Hematopoietic multipotent progenitor cell treated with erythropoietin and hydrocortisone succinate and interleukin-3 and kit ligand, for 17 days (in vitro differentiated cells): ENCODE measurements around the gene MPHOSPH9.
"Not testable (repeated sequence)": the region's sequence is repeated elsewhere in the genome, so short reads cannot be mapped to it uniquely, and the experiment has no call there.

Experiments used
- DNase-seq: peaks from one replicate; pipeline ENCODE4 v3.0.0-alpha.2; 2015; ENCODE audit warnings: low spot score

The MPHOSPH9 gene

DNA sequence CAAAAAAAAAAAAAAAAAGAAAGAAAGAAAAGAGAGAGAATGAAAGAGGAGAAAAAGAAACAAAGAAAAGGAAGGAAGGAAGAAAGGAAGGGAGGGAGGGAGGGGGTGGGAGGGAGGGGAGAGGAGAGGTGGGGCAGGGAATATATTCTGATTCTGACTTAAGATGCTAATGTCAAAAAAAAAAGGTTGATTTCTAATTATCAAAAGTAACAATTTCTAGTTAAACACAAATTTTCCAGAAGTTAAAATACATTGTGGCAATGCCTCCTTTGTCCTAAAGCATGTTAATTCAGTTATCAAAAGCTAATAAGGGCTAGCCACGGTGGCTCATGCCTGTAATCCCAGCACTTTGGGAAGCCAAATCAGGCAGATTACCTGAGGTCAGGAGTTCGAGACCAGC, 7.5 kb downstream of the MPHOSPH9 start:
- DNase-seq: no peak

DNA sequence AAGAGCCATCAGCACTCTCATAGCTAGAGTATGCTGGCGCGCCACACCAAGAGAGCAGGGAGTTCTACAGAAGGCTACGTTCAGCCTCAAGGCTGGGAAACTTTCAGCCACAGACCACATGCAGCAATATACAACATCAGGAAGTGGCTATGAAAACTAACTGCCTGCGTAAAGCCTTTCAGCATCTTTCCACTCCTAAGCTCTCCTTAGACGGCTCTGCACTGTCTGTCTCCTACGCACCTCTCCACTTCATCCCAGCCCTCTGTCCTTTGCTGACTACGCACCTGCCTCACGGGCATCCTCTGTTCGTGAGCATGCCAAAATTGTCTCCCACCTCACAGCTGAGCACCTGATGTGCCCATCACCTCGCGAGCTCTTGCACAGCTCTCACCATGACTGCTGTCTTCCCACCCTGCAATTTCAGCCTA, 9.7 kb downstream of the MPHOSPH9 start:
- DNase-seq: no peak

DNA sequence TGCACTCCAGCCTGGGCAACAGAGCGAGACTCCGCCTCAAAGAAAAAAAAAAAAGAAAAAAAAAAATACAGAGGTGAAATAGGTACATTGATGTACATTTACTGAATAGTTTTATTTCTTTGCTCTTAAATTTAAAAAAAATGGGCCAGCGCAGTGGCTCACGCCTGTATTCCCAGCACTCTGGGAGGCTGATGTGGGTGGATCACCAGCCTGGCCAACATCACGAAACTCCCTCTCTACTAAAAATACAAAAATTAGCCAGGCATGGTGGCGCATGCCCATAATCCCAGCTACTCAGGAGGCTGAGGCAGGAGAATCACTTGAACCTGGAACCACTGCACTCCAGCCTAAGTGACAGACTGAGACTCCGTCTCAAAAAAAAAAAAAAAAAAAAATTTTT, 25.1 kb downstream of the MPHOSPH9 start:
- DNase-seq: not testable (repeated sequence)

DNA sequence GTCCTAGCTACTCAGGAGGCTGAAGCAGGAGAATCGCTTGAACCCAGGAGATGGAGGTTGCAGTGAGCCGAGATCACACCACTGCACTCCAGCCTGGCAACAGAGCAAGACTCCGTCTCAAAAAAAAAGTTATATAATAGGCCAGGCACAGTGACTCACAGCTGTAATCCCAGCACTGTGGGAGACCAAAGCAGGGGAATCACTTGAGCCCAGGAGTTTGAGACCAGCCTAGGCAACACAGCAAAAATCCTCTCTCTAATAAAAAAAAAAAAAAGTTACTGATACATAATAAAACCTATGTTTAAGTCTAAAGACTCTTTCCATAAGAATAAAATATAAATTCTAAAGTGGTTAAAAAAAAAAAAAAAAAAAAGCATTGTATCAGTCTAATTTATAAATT, 26.1 kb downstream of the MPHOSPH9 start:
- not testable (repeated sequence) for DNase-seq

DNA sequence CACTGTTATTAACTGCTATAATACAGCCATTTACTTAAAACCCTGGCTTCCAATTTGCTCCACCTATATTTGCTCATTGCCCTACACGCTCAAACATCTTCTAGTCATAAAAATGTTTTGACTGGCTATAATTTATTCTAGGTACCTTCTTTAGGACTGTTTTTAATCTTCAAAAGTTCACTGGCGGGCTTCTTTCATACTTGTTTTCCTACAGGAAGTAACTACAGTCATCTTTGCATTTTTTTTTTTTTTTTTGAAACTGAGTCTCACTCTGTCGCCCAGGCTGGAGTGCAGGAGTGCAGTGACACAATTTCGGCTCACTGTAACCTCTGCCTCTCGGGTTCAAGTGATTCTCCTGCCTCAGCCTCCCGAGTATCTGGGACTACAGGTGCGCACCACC, 32.5 kb downstream of the MPHOSPH9 start:
- DNase-seq: no peak

DNA sequence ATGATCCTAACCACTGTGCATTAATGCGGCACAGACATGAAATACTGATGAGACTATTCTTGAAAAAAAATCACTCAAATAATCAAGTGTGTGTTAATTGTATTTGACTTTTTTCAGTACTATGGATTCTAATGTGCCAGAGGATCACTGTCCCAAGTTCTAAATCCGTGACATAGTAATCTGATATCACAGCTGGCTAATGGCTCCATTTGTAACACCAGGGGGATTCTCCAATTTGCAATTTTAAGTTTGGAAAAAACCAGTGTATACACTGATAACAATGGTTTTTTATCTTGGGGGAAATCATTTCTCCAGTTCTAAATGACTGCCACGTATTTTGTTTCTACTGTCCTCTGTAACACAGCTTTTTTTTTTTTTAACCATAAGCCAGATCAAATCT, 33.0 kb downstream of the MPHOSPH9 start:
- DNase-seq: no peak

DNA sequence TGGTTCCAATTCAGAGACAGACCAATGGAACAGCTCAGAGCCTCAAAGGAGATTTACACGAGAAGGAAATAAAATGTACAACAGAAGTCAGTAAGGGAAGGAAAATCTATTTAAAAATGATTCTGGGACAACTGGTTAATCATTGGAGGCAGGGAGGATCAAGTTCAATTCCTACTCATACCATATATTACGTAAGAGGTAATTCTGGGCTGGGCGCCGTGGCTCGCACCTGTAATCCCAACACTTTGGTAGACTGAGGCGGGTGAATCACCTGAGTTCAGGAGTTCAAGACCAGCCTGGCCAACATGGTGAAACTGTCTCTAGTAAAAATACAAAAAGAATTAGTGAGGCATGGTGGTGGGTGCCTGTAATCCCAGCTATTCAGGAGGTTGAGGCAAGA, 45.3 kb downstream of the MPHOSPH9 start:
- DNase-seq: no peak

DNA sequence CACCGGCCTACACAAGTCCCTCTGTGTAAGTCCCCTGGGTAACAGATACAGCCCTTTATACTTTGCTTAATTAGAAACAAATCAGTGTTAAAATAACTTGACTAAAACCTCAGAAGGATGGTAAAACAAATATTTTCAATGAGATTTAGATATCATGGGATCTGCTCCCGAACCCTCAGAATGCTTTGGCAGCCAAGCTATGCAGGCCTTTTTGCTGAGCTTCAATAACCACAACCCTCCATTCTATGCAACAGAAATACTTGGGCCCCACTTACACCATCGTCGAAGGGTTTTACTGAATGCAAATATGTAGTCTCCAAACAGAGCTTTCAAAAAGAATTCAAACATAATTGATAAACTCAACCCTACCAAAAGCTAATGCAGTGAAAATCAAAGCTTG, 52.8 kb downstream of the MPHOSPH9 start:
- DNase-seq: no peak

DNA sequence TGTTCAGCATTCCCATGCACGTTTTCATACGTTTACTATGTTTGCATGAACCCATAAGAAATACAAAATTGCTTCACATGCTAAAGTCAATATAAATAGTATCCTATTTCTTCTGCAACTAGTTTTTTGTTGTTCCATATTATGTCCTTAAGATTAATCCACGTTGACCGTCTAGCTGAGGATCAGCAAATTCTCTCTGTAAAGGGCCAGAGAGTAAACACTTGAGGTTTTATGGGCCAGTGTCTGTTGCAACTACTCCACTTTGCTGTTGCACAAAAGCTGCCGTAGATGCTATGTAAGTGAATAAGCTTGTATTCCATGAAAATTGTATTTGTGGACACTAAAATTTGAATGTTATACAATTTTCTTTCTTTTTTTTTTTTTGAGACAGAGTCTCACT, 61.0 kb downstream of the MPHOSPH9 start:
- no peak for DNase-seq

DNA sequence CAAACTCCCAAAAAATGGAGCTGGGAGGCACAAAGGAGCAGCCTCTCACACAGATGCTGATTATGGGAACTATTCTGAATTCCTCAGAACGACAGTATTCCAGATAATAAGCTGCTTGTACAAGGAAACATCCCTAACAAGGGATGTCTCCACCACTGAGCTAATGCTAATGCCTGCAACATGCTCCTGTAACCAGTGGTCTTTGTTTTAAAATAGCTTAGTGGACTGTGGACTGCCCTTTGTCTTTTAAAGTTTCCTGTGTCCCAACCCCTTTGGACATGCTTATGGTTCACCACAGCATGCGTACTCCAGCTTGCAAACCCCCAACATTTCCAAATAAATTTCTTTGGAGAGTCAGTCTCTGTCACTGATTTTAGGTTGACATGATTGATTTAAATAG, 65.6 kb downstream of the MPHOSPH9 start:
- no peak for DNase-seq

DNA sequence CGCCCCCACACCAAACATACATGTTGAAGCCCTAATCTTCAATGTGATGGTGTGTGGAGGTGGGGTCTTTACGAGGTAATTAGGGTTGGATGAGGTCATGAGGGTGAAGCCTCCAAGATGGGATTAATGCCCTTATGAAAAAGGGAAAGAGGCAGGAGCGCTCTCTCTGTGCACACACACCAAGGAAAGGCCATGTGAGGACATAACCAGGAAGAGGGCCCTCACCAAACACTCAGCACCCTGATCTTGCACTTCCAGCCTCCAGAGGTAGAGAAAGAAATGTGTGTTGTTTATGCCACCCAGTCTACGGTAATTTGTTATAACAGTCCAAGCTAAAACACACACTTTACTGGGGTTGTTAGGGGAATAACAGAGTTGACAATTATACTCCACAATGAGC, 67.4 kb downstream of the MPHOSPH9 start:
- DNase-seq: no peak

DNA sequence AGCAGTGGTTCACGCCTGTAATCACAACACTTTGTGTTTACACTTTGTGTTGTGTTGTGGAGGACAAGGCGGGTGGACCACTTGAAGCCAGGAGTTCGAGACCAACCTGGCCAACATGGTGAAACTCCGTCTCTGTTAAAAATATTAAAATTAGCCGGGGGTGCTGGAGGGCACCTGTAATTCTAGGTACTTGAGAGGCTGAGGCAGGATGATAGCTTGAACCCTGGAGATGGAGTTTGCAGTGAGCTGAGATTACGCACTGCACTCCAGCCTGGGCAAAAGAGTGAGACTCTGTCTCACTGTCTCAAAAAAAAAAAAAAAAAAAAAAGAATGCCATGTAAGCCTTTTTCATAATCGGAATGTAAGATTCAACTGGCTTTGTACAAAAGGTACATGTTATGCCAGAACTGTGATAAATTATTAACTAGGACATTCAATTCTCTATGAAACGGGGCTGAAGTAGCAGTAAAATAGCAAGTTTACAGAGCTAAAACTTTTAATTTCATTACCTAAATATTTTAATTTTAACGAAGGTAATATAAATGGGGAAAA, 68.2 kb downstream of the MPHOSPH9 start:
- DNase-seq: no peak

DNA sequence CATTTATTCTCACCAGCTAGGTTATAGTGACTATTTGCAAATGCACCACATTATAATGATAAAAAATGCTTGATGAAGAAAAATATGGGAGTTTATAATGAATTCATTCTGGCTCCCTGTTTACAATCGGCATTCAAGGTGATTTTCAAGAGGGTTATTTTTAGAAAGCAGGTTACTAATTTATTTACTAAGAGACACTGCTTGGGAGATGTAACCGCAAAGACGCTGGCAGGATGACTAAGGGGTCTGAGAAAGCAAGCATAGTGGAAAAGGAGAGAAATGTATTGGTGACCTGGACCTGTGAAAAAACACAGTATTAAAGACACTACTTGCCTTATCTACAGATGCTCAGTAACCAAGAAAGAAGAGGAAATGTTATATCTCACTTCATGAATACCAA, 68.7 kb downstream of the MPHOSPH9 start:
- no peak for DNase-seq

DNA sequence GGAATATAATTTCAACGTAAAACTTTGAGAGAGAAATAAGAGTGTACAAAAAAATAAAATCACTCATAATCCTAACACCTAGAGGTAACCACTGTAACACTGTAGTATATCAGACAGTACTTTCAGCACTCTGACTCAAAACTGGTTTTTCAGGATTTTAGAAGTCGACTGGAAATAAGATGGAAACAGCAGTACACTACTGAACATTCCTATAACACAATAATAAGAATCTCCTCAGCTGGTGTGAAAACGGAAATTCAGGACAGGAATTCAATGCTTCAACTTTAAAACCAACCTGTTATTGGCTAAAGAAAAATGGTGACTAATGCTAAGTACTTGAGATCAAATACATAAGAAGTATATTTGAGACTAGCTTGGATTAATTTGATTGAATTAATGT, 69.7 kb downstream of the MPHOSPH9 start:
- DNase-seq: no peak

DNA sequence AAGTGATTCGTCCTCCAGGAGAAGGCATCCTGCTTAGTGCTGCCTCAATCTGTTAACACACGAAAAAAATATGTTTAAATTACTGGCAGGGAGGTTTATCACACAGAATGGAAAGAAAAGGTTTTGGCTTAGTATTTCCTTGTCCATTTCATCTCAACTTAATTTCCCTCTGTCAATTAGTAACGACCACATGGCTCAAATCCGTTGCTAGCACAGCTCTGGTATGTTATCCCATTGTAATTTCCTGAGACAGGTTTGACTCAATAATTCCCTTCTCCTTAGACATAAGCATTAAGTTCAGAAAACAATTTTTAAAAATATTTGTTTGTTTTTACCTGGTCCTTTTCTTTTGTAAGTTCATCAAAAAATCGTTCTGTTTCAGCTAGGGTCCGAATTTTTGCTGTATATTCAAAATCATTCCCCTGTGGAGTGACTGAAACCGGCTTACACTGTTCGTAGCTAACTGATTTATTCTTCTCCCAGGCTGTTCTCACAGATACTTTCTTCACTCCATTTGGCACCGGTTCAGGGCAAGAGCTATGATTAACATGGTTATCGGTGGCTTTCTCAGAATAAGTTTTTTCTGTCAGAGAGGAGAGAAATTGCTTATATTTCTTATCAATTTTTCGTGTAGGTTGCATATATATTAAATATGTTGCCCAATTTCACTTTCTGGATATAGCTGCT, 72.0 kb downstream of the MPHOSPH9 start:
- no peak for DNase-seq

DNA sequence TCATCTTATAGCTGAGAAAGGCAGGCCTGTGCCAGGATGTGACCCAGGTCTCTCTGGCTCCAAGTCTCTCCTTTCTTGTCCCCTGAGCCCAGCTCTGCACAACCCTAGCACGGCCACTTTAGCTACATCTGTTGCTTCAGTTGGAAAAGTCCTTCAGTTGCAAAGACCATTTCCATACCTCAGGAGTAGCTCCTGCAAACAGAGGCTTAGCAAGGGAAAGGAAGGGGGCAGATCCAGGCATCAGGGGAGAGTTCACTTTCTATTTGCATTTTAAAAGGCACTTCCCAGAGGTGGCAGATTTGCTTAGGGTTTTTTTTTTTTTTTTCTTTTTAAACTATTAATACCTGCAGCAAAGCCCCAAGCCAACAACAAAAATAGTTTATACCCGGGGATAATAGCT, 79.0 kb downstream of the MPHOSPH9 start:
- DNase-seq: no peak

DNA sequence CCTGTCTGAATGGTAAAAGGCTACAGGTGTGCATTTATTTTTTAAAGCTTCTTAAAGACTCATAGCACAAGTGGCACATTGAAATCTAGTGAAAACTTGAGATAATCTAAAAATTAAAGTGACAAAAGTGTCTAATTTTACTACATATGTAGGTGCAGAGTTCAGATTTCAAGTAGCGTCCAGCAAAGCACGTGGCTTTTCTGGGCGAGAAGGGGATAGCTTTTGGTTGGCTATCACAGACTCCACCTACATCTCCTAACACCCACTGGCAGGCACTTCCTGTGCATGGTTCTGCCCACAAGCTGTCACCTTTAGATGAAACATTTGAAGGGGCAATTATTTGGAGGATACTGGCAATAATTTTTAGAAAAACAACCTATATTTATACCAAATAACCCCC, 80.1 kb downstream of the MPHOSPH9 start:
- no peak for DNase-seq

DNA sequence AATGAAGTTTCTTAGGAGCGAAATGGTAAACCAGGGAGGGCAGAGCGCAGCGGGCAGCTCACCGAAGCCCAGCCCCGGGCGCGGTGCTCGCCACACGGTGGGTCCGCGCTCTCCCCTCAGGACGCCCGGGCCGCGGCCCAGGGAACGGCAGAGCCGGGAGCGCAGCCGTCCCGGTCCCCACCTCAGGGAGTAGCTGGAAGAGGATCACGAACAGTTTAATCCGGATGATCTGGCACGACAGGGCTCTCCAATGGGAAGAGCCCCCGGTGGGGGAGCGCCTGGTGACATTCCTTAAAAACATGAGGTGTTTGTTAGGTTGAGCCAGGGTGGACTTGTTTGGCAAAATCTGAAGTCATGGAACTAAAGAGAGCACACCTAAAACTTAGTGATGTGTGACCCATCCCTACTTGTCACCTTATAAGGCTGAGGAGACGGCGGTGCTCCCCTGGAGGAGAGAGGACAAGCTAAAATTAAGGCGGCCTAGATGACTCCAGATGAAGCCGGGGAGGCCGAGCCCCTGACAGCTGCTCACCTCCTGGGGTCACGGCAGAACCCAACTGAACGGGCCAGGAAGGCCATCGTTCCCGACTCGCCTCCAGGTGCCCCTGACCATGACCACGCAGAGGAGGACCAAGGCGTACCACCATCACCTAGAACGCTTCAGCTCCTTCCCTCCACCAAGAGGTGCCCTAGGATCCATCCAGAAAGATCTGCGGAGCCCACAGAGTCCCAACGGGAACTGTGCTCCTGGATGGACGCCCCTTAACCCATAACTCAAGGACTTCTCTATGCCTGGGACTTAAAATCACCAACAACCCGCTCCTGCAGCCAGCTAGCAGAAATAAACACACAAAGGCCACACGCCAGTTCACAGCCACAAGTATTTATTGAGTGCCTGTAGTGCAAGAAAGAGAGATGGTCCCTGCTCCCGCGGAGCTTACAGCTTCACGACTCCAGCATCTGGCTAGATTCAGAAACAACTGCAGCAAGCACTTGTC, 81.2 kb downstream of the MPHOSPH9 start:
- no peak for DNase-seq

DNA sequence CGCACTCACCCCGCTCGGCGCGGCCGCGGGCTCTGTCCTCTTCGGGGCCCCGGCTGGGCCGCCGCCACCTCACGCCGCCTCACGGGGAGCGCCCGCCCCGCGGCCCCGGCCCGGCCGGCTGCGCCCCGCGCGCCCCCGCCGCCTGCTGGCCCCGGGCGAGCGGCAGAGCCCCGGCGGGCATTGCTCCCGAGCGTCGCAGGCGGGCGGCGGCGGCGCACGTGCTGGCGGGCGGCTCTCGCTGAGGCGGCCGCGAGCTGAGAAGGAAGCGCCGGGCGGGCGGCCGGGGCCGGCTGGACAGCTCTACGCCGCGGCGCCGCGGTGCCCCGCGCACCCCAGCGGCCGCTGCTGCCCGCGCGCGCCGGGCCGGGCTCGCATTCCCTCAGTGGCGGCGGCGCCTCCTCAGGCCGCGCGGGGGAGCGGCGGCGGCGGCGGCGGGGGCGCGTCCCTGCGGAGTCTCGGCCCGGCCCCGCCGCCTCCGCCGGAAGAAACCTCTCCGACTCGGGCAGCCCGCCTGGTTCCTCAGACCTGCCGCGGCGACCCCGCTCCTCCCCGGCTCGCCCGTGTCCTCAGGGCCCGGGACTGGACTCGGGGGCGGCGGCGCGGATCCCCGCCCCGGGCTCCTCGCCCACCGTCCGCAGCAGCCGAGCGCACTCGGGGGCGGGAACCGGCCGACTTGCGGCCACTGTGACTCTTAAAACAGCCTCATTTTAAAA, 82.0 kb downstream of the MPHOSPH9 start, which contains the start of gene PITPNM2:
Gene PITPNM2, minus strand, starts transcription at position 347 of the 713 bp plus-strand sequence. CDS start 116,500 bp downstream, outside the sequence.
- DNase-seq: no peak

DNA sequence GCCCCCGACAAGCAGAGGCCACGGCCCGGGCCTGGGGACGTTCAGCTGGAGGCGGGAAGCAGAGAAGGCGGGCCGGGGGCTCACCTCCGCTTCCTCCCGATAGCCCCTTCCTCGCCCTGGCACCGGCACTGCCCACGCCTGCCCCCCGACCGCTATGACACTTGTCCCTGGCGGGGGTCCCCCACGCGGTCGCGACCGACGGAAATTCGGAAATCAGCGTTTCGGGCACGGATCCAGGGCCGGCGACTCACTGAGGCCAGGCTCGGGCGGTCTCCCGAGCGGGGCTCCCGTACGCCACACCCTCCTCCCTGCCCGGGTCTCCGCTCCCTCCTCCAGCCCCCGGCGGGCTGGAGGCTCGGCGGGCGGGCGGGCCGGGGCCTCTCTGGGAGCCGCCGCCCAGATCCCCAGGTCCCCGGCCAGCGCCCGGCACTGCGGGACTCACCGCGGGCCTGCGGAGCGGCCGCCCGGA, 82.6 kb downstream of the MPHOSPH9 start:
- no peak for DNase-seq

DNA sequence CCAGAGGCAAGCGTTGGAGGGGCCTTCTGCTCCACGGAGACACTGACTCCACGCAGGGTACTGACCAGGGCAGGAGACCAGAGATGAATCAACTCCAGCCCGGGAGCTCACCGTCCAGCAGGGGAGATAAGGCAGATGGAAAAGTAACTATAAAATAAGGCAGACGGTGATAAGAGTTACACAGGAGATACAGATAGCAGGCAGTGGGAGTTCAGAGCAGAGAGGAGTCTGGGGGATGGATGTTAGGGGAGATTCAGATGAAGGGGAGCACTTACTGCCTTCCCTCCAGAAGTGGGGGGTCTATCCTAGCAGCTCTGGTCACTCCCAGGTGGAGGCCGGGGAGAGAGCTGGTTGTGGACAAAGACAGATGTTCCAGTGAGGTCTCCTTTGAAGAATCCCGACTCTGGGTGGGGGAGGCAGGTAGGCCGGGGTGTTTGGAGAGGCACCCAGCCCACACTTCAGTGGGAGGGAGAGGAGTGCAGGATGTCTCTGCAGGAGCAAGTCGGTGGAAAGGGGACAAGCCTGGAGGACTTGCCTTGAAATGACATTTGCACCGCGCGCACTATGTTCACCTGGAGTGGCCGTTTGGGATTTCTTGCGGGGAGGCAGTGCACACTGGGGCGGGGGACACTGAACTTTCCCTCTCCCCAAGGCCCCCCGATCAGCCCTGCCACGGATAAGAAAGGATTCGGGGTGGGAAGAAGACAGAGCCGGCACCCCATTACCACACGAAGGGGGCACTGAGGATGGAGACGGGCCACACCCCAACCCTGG, 83.3 kb downstream of the MPHOSPH9 start:
- DNase-seq: no peak
